Measurements from ENCODE around the gene ZNF688.
A peak's percentile ranks its signal among the peaks of the same experiment; 100 is the strongest.

ZNF688 gene

GRCh38 chr16:30585022-30585399 lies 13.5 kb upstream of the ZNF688 start:
- DNase-seq, result no peak

GRCh38 chr16:30582611-30583340 lies 11.3 kb upstream of the ZNF688 start:
- no peak for DNase-seq

GRCh38 chr16:30581457-30581856 lies 9.9 kb upstream of the ZNF688 start:
- DNase-seq, result no peak

GRCh38 chr16:30574678-30575077 lies 3.2 kb upstream of the ZNF688 start:
- DNase-seq, result no peak

GRCh38 chr16:30570636-30571444 lies 674 bp downstream of the ZNF688 start:
- no peak for DNase-seq

- no peak for DNase-seq
Measured at GRCh38 chr16:30569746-30570635, 1.5 kb downstream of the ZNF688 start.

GRCh38 chr16:30569281-30569680 lies 2.2 kb downstream of the ZNF688 start:
- DNase-seq, result no peak

- no peak for DNase-seq
Measured at GRCh38 chr16:30567991-30568638, 3.4 kb downstream of the ZNF688 start.

- DNase-seq, result no peak
Measured at GRCh38 chr16:30567160-30567990, 4.1 kb downstream of the ZNF688 start.

- DNase-seq, result no peak
Measured at GRCh38 chr16:30566531-30566930, 5.0 kb downstream of the ZNF688 start.

GRCh38 chr16:30565984-30566383 lies 5.5 kb downstream of the ZNF688 start:
- DNase-seq, result no peak

- no peak for DNase-seq
Measured at GRCh38 chr16:30565526-30565925, 6.0 kb downstream of the ZNF688 start.

- no peak for DNase-seq
Measured at GRCh38 chr16:30562021-30562420, 9.5 kb downstream of the ZNF688 start.

- peak; percentile 38 for DNase-seq
Measured at GRCh38 chr16:30561089-30561816, 10.3 kb downstream of the ZNF688 start.

- DNase-seq, result no peak
Measured at GRCh38 chr16:30559690-30560089, 11.8 kb downstream of the ZNF688 start.

- DNase-seq, result no peak
Measured at GRCh38 chr16:30558789-30559377, 12.6 kb downstream of the ZNF688 start.

GRCh38 chr16:30557957-30558788 lies 13.3 kb downstream of the ZNF688 start, which contains the start of gene ZNF764:
ZNF764 (minus strand) TSS chr16:30558374; CDS start chr16:30558182, 192 bp downstream.
- DNase-seq, result peak; percentile 95

GRCh38 chr16:30557707-30557956 lies 13.9 kb downstream of the ZNF688 start:
- no peak for DNase-seq

- no peak for DNase-seq
Measured at GRCh38 chr16:30556125-30556473, 15.4 kb downstream of the ZNF688 start.
